ENCODE data around the gene GIMAP5.
A peak's percentile ranks its signal among the peaks of the same experiment; 100 is the strongest.

GIMAP5 gene

GRCh38 chr7:150737265-150738055, at the start of gene GIMAP5:
TSS of gene GIMAP5 (plus strand) at chr7:150737418. CDS start at chr7:150740885, 3,467 bp downstream.
- Mint-ChIP-seq H3K9me3 (no peaks in the 10 kb centered on the region), H3K27ac (peak within 1 kb of the TSS; percentile 91), H3K4me1 (peaks cover 71% of the 10 kb centered on the region), H3K4me3 (peak within 1 kb of the TSS; percentile 74), H3K36me3 (peaks cover 55% of the 10 kb centered on the region)
- peak; percentile 72 for ATAC-seq
- DNase-seq (ENCODE audit: low spot score in 2 of 2), result peak in 1 of 2 donors; percentile 83

- DNase-seq (ENCODE audit: low spot score in 2 of 2) (no peak), ATAC-seq (no peak)
- H3K4me3 Mint-ChIP-seq, result peak overlapping the region; percentile 86
- H3K36me3 Mint-ChIP-seq, result peaks cover 62% of the 10 kb centered on the region
- H3K4me1 Mint-ChIP-seq, result peaks cover 64% of the 10 kb centered on the region
- H3K27ac Mint-ChIP-seq, result peak overlapping the region; percentile 96
- peaks cover 11% of the 10 kb centered on the region for H3K9me3 Mint-ChIP-seq
Observed at GRCh38 chr7:150688630-150689029, 48.6 kb upstream of the GIMAP5 start.

GRCh38 chr7:150695654-150696053, 41.6 kb upstream of the GIMAP5 start:
- ATAC-seq (no peak), DNase-seq (ENCODE audit: low spot score in 2 of 2) (no peak)
- peaks cover 21% of the 10 kb centered on the region for H3K36me3 Mint-ChIP-seq
- peak overlapping the region; percentile 36 for H3K27ac Mint-ChIP-seq
- H3K4me1 Mint-ChIP-seq, result peaks cover 12% of the 10 kb centered on the region
- no peak overlapping the region for H3K4me3 Mint-ChIP-seq
- peaks cover 49% of the 10 kb centered on the region for H3K9me3 Mint-ChIP-seq

GRCh38 chr7:150703209-150703608, 34.0 kb upstream of the GIMAP5 start:
- no peak for ATAC-seq
- peaks cover 6% of the 10 kb centered on the region for H3K4me1 Mint-ChIP-seq
- no peak overlapping the region for H3K27ac Mint-ChIP-seq
- H3K4me3 Mint-ChIP-seq, result no peak overlapping the region
- DNase-seq (ENCODE audit: low spot score in 2 of 2), result no peak
- H3K36me3 Mint-ChIP-seq, result no peaks in the 10 kb centered on the region
- H3K9me3 Mint-ChIP-seq, result peaks cover 53% of the 10 kb centered on the region

- Mint-ChIP-seq H3K4me3 (peak overlapping the region; percentile 93), H3K4me1 (peaks cover 65% of the 10 kb centered on the region), H3K9me3 (peaks cover 2% of the 10 kb centered on the region), H3K27ac (peak overlapping the region; percentile 98), H3K36me3 (peaks cover 22% of the 10 kb centered on the region)
- ATAC-seq (peak; percentile 63), DNase-seq (ENCODE audit: low spot score in 2 of 2) (no peak)
Observed at GRCh38 chr7:150715293-150715692, 21.9 kb upstream of the GIMAP5 start.

GRCh38 chr7:150715738-150716137, 21.5 kb upstream of the GIMAP5 start:
- no peak for DNase-seq (ENCODE audit: low spot score in 2 of 2)
- Mint-ChIP-seq H3K9me3 (peaks cover 2% of the 10 kb centered on the region), H3K4me3 (peak overlapping the region; percentile 93), H3K36me3 (peaks cover 26% of the 10 kb centered on the region), H3K4me1 (peaks cover 67% of the 10 kb centered on the region), H3K27ac (peak overlapping the region; percentile 98)
- peak; percentile 69 for ATAC-seq

GRCh38 chr7:150716368-150716767, 20.9 kb upstream of the GIMAP5 start, which contains the start of gene GIMAP1:
TSS of gene GIMAP1 (plus strand) at chr7:150716613. CDS start at chr7:150719048, 2,435 bp downstream.
- DNase-seq (ENCODE audit: low spot score in 2 of 2), result peak in 1 of 2 donors; percentile 73
- Mint-ChIP-seq H3K9me3 (peaks cover 2% of the 10 kb centered on the region), H3K4me3 (peak within 1 kb of the TSS; percentile 93), H3K4me1 (peaks cover 73% of the 10 kb centered on the region), H3K27ac (peak within 1 kb of the TSS; percentile 98), H3K36me3 (peaks cover 32% of the 10 kb centered on the region)
- ATAC-seq, result peak; percentile 88

GRCh38 chr7:150716939-150717338, 20.3 kb upstream of the GIMAP5 start:
- peak overlapping the region; percentile 93 for H3K4me3 Mint-ChIP-seq
- H3K9me3 Mint-ChIP-seq, result peaks cover 2% of the 10 kb centered on the region
- H3K36me3 Mint-ChIP-seq, result peaks cover 38% of the 10 kb centered on the region
- H3K27ac Mint-ChIP-seq, result peak overlapping the region; percentile 98
- DNase-seq (ENCODE audit: low spot score in 2 of 2) (no peak), ATAC-seq (no peak)
- H3K4me1 Mint-ChIP-seq, result peaks cover 78% of the 10 kb centered on the region

GRCh38 chr7:150717814-150718420, 19.3 kb upstream of the GIMAP5 start:
- Mint-ChIP-seq H3K36me3 (peaks cover 48% of the 10 kb centered on the region), H3K27ac (peak overlapping the region; percentile 98), H3K4me1 (peaks cover 81% of the 10 kb centered on the region), H3K9me3 (peaks cover 2% of the 10 kb centered on the region), H3K4me3 (peak overlapping the region; percentile 93)
- ATAC-seq (no peak), DNase-seq (ENCODE audit: low spot score in 2 of 2) (no peak)

- peaks cover 85% of the 10 kb centered on the region for H3K4me1 Mint-ChIP-seq
- peaks cover 5% of the 10 kb centered on the region for H3K9me3 Mint-ChIP-seq
- DNase-seq (ENCODE audit: low spot score in 2 of 2) (no peak), ATAC-seq (no peak)
- peak overlapping the region; percentile 93 for H3K4me3 Mint-ChIP-seq
- H3K27ac Mint-ChIP-seq, result peak overlapping the region; percentile 98
- peaks cover 62% of the 10 kb centered on the region for H3K36me3 Mint-ChIP-seq
Observed at GRCh38 chr7:150719436-150719835, 17.8 kb upstream of the GIMAP5 start.

- peaks cover 65% of the 10 kb centered on the region for H3K36me3 Mint-ChIP-seq
Observed at GRCh38 chr7:150719960-150720891, 17.0 kb upstream of the GIMAP5 start.

GRCh38 chr7:150721970-150722373, 15.2 kb upstream of the GIMAP5 start:
- H3K4me3 Mint-ChIP-seq, result peak overlapping the region; percentile 14
- H3K27ac Mint-ChIP-seq, result no peak overlapping the region
- H3K4me1 Mint-ChIP-seq, result peaks cover 70% of the 10 kb centered on the region
- no peak for DNase-seq (ENCODE audit: low spot score in 2 of 2)
- ATAC-seq, result no peak
- H3K36me3 Mint-ChIP-seq, result peaks cover 65% of the 10 kb centered on the region
- H3K9me3 Mint-ChIP-seq, result peaks cover 11% of the 10 kb centered on the region

More at GRCh38 chr7:150719960-150720891, 17.0 kb upstream of the GIMAP5 start:
- Mint-ChIP-seq H3K9me3 (peaks cover 6% of the 10 kb centered on the region), H3K4me3 (peak overlapping the region; percentile 93), H3K27ac (peak overlapping the region; percentile 98), H3K4me1 (peaks cover 80% of the 10 kb centered on the region)
- ATAC-seq (no peak), DNase-seq (ENCODE audit: low spot score in 2 of 2) (no peak)

GRCh38 chr7:150722431-150722931, 14.7 kb upstream of the GIMAP5 start:
- peaks cover 69% of the 10 kb centered on the region for H3K4me1 Mint-ChIP-seq
- peaks cover 13% of the 10 kb centered on the region for H3K9me3 Mint-ChIP-seq
- ATAC-seq, result no peak
- DNase-seq (ENCODE audit: low spot score in 2 of 2), result no peak
- peak overlapping the region; percentile 14 for H3K4me3 Mint-ChIP-seq
- H3K36me3 Mint-ChIP-seq, result peaks cover 65% of the 10 kb centered on the region
- no peak overlapping the region for H3K27ac Mint-ChIP-seq

- Mint-ChIP-seq H3K9me3 (peaks cover 22% of the 10 kb centered on the region), H3K27ac (peak overlapping the region; percentile 85), H3K4me3 (no peak overlapping the region), H3K4me1 (peaks cover 67% of the 10 kb centered on the region), H3K36me3 (peaks cover 57% of the 10 kb centered on the region)
- ATAC-seq, result no peak
- DNase-seq (ENCODE audit: low spot score in 2 of 2), result no peak
Observed at GRCh38 chr7:150723467-150723866, 13.8 kb upstream of the GIMAP5 start.

GRCh38 chr7:150727381-150727780, 9.8 kb upstream of the GIMAP5 start:
- Mint-ChIP-seq H3K9me3 (peaks cover 26% of the 10 kb centered on the region), H3K27ac (no peak overlapping the region), H3K4me3 (no peak overlapping the region), H3K4me1 (peaks cover 53% of the 10 kb centered on the region), H3K36me3 (peaks cover 22% of the 10 kb centered on the region)
- ATAC-seq (no peak), DNase-seq (ENCODE audit: low spot score in 2 of 2) (no peak)

All from stimulated activated effector memory CD8-positive, alpha-beta T cell treated with anti-CD3 and anti-CD28 coated beads, Interleukin-12 subunit alpha, Interleukin-12 subunit beta, amount 100 ng/mL, for 72 hours (primary cell).